Muscle of arm (tissue), 12 donors: ENCODE results near the gene TECTA. TPM values are rescaled to one million over a fixed set of nuclear protein-coding genes. Genes with fewer than 3 reads are reported as not detected.

Experiments used
- DNase-seq: peaks from one replicate; pipeline ENCODE4 v3.0.0-alpha.2; 2013
- polyA plus RNA-seq, 12 donors: library from polyadenylated mRNA; unstranded; fragments of 120-200 nt; gene quantifications; one replicate each; pipeline ENCODE4 v1.2.1, GENCODE V29; 2013; ENCODE audit not compliant: insufficient read length in 12 of 12

TECTA gene
- polyA plus RNA-seq, 12 donors = 1.1 to 2.2 (median 1.6) TPM; not detected in 2

- DNase-seq = peak; percentile 18
These were observed 78.3 kb downstream of the TECTA start for GRCh38 chr11:121179306-121179705.

GRCh38 chr11:121180183-121180582 is 79.1 kb downstream of the TECTA start:
- DNase-seq = no peak

- DNase-seq = no peak
These were observed 87.7 kb downstream of the TECTA start for GRCh38 chr11:121188776-121189175.

- DNase-seq = no peak
These were observed 90.8 kb downstream of the TECTA start for GRCh38 chr11:121191818-121192217.

- peak; percentile 82 for DNase-seq
These were observed 93.9 kb downstream of the TECTA start for GRCh38 chr11:121194731-121195596.

- no peak for DNase-seq
These were observed 97.4 kb downstream of the TECTA start for GRCh38 chr11:121198491-121198890.

GRCh38 chr11:121199516-121199915 is 98.5 kb downstream of the TECTA start:
- DNase-seq = no peak

GRCh38 chr11:121206810-121207209 is 105.8 kb downstream of the TECTA start:
- DNase-seq = no peak

- no peak for DNase-seq
These were observed 106.6 kb downstream of the TECTA start for GRCh38 chr11:121207485-121208115.

- no peak for DNase-seq
These were observed 109.5 kb downstream of the TECTA start for GRCh38 chr11:121210445-121211080.

GRCh38 chr11:121211626-121212025 is 110.6 kb downstream of the TECTA start:
- DNase-seq = no peak

- DNase-seq = no peak
These were observed 111.7 kb downstream of the TECTA start for GRCh38 chr11:121212536-121213361.

- no peak for DNase-seq
These were observed 112.4 kb downstream of the TECTA start for GRCh38 chr11:121213362-121213893.

GRCh38 chr11:121214861-121215260 is 113.8 kb downstream of the TECTA start:
- no peak for DNase-seq

- no peak for DNase-seq
These were observed 120.6 kb downstream of the TECTA start for GRCh38 chr11:121221496-121222200.

GRCh38 chr11:121223161-121223560 is 122.1 kb downstream of the TECTA start:
- no peak for DNase-seq

- no peak for DNase-seq
These were observed 124.3 kb downstream of the TECTA start for GRCh38 chr11:121225382-121225781.

- DNase-seq = no peak
These were observed 125.6 kb downstream of the TECTA start for GRCh38 chr11:121226415-121227263.

GRCh38 chr11:121228851-121229250 is 127.8 kb downstream of the TECTA start:
- DNase-seq = no peak
